Skeletal muscle tissue (tissue), 4 donors: Measurements from ENCODE around the gene GUCY2D. TPM values are rescaled to one million over a fixed set of nuclear protein-coding genes. Genes with fewer than 3 reads are reported as not detected.

Source experiments
- H3K27ac ChIP-seq: one replicate; pipeline ENCODE4 v1.7.0; 2013; ENCODE audit warnings: mild to moderate bottlenecking, low read depth, low read length, inconsistent platforms
- H3K27me3 ChIP-seq, 3 donors: one replicate each; pipeline ENCODE4 v1.7.0; 2013; ENCODE audit warnings: low read length in 3 of 3; ENCODE audit not compliant: control insufficient read depth in 3 of 3, insufficient read depth in 3 of 3
- H3K36me3 ChIP-seq, 3 donors: one replicate each; pipeline ENCODE4 v1.7.0; 2013; ENCODE audit warnings: low read length in 3 of 3; ENCODE audit not compliant: control insufficient read depth in 3 of 3, insufficient read depth in 3 of 3
- H3K4me1 ChIP-seq, 3 donors: one replicate each; pipeline ENCODE4 v1.7.0; 2013; ENCODE audit warnings: low read length in 3 of 3, mild to moderate bottlenecking in 3 of 3; ENCODE audit not compliant: control insufficient read depth in 3 of 3, insufficient read depth in 3 of 3
- H3K4me3 ChIP-seq, 3 donors: one replicate each; pipeline ENCODE4 v1.7.0; 2013; ENCODE audit warnings: low read length in 3 of 3
- H3K9ac ChIP-seq, 3 donors: one replicate each; pipeline ENCODE4 v1.7.0; 2013; ENCODE audit warnings: low read length in 3 of 3, mild to moderate bottlenecking in 3 of 3, moderate library complexity in 2 of 3, low read depth in 1 of 3
- H3K9me3 ChIP-seq, 3 donors: one replicate each; pipeline ENCODE4 v1.7.0; 2013; ENCODE audit warnings: low read length in 3 of 3; ENCODE audit not compliant: control insufficient read depth in 3 of 3
- total RNA-seq: library from RNA; depleted of rRNA; stranded (reverse); fragments of >200 nt; gene quantifications from one replicate; pipeline ENCODE4 v1.2.3, GENCODE V29; 2014
- donor health status: Osteomylitis.

The GUCY2D gene
- total RNA-seq, 1 donor from 2014 or later: not detected

DNA sequence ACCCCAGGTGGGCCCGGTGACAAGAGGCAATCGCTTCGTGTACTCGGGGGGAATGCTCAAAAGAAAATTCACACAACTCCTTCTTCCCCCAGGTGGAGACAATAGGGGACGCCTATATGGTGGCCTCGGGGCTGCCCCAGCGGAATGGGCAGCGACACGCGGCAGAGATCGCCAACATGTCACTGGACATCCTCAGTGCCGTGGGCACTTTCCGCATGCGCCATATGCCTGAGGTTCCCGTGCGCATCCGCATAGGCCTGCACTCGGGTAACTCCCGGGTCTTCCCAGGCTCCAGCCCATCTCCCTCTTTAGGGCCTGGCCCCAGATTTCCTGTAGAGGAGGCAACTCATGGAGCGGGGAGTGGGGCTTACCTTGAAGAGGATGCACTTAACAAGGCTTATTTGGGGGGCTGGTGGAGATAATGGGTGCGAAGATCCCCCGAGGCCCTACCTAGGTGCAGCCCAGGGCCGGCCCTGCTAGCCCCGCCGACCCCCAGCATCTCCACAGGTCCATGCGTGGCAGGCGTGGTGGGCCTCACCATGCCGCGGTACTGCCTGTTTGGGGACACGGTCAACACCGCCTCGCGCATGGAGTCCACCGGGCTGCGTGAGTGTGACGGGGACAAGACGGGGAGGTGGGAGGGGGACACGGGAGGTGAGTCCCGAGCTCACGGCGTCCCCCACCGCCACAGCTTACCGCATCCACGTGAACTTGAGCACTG is 13.0 kb downstream of the GUCY2D start:
- H3K4me3 ChIP-seq: peak overlapping the region in 1 of 3 donors; percentile 40
- no peak overlapping the region for H3K9ac ChIP-seq
- H3K27ac ChIP-seq: no peak overlapping the region
- H3K27me3 ChIP-seq: peaks cover 26 to 48% (median 44%) of the 10 kb centered on the region in 3 donors
- no peaks in the 10 kb centered on the region for H3K9me3 ChIP-seq
- H3K36me3 ChIP-seq: no peaks in the 10 kb centered on the region
- H3K4me1 ChIP-seq: peaks cover 9 to 15% (median 11%) of the 10 kb centered on the region in 3 donors

DNA sequence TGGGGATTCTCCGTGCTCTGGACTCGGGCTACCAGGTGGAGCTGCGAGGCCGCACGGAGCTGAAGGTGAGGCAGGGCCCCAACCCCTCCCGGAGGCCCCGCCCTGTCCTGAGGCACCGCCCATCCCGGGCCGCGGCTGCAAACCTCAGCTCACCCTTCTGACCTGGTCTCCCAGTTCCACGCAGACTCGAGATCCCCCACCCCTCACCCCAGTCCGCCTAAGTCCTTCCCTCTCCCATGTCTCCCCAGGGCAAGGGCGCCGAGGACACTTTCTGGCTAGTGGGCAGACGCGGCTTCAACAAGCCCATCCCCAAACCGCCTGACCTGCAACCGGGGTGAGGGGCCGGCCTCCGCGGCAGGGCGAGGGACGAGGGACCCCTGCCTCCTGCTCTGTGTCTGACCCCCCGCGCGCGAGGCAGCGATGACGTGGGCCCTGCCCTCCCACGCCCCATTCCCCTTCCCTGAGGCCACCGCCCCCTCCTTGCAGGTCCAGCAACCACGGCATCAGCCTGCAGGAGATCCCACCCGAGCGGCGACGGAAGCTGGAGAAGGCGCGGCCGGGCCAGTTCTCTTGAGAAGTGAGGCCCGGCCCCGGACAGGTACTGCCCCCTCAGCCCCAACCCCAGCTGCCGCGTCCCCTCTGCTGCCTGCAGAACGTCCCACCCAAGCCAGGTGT is 13.7 kb downstream of the GUCY2D start:
- peak overlapping the region in 1 of 3 donors; percentile 54 for H3K9ac ChIP-seq
- peaks cover 26 to 48% (median 47%) of the 10 kb centered on the region in 3 donors for H3K27me3 ChIP-seq
- peaks cover 9 to 15% (median 11%) of the 10 kb centered on the region in 3 donors for H3K4me1 ChIP-seq
- H3K27ac ChIP-seq: no peak overlapping the region
- no peaks in the 10 kb centered on the region for H3K9me3 ChIP-seq
- H3K4me3 ChIP-seq: peak overlapping the region; percentile 38 to 56 (median 40)
- no peaks in the 10 kb centered on the region for H3K36me3 ChIP-seq

GRCh38 chr17:8016632-8017424 is 14.4 kb downstream of the GUCY2D start:
- Histone ChIP-seq H3K27ac (no peak overlapping the region), H3K36me3 (no peaks in the 10 kb centered on the region), H3K4me1 (peaks cover 9 to 15% (median 11%) of the 10 kb centered on the region in 3 donors), H3K4me3 (no peak overlapping the region), H3K9ac (no peak overlapping the region), H3K9me3 (no peaks in the 10 kb centered on the region), H3K27me3 (peaks cover 26 to 48% (median 47%) of the 10 kb centered on the region in 3 donors)

- no peak overlapping the region for H3K9ac ChIP-seq
- H3K4me3 ChIP-seq: no peak overlapping the region
- H3K27me3 ChIP-seq: peaks cover 26 to 43% (median 42%) of the 10 kb centered on the region in 3 donors
- H3K9me3 ChIP-seq: no peaks in the 10 kb centered on the region
- H3K4me1 ChIP-seq: peaks cover 9 to 15% (median 11%) of the 10 kb centered on the region in 3 donors
- no peaks in the 10 kb centered on the region for H3K36me3 ChIP-seq
- no peak overlapping the region for H3K27ac ChIP-seq
Observed at GRCh38 chr17:8018436-8018835, 16.0 kb downstream of the GUCY2D start.

DNA sequence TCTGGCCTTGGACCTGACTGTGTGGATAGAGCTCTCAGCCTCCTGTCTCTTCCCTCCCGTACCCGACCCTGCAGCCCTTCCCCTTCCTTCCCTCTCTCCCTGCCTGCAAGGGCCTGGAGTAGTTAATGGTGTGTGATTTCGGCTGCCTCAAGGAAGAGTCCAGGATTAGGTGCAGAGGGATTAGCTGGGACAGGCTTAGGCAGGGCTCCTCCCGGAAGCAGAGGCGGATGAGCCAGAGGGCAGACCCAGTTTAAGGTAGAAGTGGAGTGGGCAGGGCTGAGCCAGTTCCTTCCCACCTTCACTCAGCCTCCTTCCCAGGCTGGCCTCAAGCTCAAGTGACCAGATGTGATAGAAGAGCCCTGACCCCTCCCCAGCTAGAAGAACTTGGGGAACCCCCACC is 16.8 kb downstream of the GUCY2D start:
- Histone ChIP-seq H3K9ac (no peak overlapping the region), H3K36me3 (no peaks in the 10 kb centered on the region), H3K27ac (no peak overlapping the region), H3K4me1 (peaks cover 9 to 15% (median 11%) of the 10 kb centered on the region in 3 donors), H3K9me3 (no peaks in the 10 kb centered on the region), H3K27me3 (peaks cover 26 to 37% (median 35%) of the 10 kb centered on the region in 3 donors), H3K4me3 (no peak overlapping the region)

DNA sequence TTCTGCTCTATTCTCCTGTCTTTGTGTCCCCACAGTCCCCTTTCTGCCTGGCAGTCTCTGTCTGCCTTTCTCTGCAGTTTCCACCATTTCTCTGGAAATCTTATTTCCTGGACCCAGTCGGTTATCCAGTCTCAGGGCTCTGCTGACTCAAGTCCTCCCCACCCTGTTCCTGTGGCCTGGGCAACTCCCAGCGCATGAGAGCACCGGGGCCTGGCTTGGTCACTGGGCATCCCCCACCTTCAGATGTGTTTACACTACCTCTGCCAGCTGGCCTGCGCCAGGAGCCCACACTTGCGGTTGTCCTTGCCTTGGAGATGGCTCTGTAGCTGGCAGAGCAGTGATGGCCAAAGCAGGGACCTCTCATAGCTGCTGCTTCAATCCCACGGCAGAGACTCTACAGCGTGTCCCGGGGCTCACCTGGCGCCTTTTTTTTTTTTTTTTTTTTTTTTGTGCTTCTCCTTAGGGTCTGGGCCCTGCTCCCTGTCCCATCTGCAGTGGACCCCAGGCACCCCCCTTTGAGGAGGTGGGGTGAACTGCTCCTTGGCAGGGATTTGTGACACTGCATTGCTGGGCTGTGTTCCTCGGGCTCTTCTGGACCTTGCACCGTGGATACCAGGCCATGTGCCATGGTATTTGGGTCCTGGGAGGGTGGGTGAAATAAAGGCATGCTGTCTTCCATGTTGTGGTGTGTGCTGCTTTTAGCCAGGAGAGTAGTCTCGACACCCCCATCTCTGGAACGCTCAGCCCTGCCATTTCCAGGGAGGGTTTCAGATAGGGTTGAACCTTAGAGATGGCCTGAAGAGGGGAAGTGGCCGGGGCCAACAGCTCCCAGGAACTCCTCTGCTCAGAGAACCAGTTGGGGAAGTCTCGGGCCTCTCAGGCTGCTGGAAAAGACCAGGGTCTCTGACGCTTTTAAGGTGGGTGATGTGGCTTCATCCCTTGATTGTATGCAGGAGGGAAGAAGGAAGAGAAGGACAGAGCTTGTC is 17.5 kb downstream of the GUCY2D start:
- Histone ChIP-seq H3K9me3 (no peaks in the 10 kb centered on the region), H3K4me3 (no peak overlapping the region), H3K27me3 (peaks cover 23 to 33% (median 28%) of the 10 kb centered on the region in 3 donors), H3K27ac (no peak overlapping the region), H3K36me3 (no peaks in the 10 kb centered on the region), H3K9ac (no peak overlapping the region), H3K4me1 (peaks cover 9 to 15% (median 11%) of the 10 kb centered on the region in 3 donors)

DNA sequence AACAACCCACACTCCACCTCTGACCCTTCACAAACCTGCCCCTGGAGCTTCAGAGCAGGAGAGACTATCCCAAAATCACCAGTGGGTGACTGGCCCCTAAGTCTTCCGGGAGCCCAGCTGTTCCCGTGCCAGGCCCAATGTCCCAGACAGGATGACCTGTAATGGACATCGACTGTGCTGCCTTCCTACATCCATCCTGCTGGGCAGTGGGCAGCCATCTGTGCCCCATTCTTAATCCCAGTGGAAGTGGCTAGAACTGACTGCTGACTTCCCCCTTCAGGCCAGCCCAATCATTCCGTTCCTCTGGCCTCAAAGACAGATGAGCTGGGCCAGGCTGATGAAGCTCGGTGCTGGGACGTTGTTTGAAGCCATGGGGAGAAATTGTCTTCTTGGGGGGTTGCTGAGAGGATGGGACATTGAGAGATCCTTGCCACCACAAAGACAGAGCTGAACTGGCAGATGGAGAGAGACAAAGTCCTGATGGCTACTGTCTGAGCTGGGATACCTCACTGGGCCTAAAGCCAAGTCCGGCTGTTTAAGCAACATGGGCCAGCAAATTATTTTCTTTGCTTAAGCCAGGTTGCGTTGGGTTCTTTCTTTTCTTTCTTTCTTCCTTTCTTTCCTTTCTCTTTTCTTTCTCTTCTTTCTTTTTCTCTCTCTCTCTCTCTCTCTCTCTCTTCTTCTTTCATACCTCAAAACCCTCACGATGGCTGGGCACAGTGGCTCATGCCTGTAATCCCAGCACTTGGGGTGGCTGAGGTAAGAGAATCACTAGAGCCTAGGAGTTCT is 18.6 kb downstream of the GUCY2D start:
- Histone ChIP-seq H3K4me1 (peaks cover 7 to 12% (median 9%) of the 10 kb centered on the region in 3 donors), H3K36me3 (no peaks in the 10 kb centered on the region), H3K27ac (no peak overlapping the region), H3K4me3 (no peak overlapping the region), H3K27me3 (peaks cover 13 to 23% (median 21%) of the 10 kb centered on the region in 3 donors), H3K9me3 (no peaks in the 10 kb centered on the region), H3K9ac (no peak overlapping the region)

DNA sequence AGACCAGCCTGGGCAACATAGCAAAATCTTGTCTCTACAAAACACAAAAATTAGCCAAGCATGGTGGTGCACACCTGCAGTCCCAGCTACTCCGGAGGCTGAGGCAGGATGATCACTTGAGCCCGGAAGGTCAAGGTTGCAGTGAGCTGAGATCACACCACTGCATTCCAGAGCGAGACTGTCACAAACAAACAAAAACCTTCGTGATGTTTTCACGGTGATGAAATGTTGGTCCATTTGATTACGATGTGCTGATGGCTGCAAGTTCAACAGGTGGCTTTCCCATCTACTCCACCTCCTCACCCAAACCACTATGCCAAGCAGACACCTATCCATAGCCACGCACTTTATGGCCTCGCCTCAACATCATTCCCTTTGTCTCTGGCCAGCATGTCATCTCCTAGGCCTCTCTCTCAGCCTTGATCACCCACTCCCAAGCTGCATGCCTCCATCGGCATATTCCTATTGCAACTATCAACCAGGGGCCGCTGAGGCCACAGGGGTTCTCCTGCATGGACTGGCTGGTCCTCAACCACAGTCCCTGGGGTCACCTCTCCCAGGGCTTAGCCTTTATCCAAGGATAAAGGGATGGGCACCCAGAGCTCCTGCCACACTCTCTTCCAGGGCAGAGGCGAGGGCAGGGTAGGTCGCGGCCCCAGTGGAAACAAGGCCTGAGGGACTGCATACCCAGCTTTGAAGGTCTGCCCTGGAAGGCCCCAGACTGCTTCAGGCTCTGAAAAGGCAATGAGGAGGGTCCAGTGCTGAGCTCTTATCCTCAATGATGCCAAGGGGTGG is 19.3 kb downstream of the GUCY2D start:
- Histone ChIP-seq H3K27ac (no peak overlapping the region), H3K9me3 (no peaks in the 10 kb centered on the region), H3K9ac (no peak overlapping the region), H3K4me3 (no peak overlapping the region), H3K27me3 (peaks cover 6 to 16% (median 13%) of the 10 kb centered on the region in 3 donors), H3K36me3 (no peaks in the 10 kb centered on the region), H3K4me1 (peaks cover under 1 to 7% (median 5%) of the 10 kb centered on the region in 3 donors)
